Stimulated activated CD8-positive, alpha-beta memory T cell treated with anti-CD3 and anti-CD28 coated beads, Interleukin-4, amount 100 ng/mL, for 48 hours (primary cell): Measurements from ENCODE around the gene TTC16.
"Not testable (repeated sequence)": the region's sequence is repeated elsewhere in the genome, so short reads cannot be mapped to it uniquely, and the experiment has no call there.

Experiments
- DNase-seq: peaks from one replicate; pipeline ENCODE4 v3.0.0-alpha.2; 2020

Gene TTC16

DNA sequence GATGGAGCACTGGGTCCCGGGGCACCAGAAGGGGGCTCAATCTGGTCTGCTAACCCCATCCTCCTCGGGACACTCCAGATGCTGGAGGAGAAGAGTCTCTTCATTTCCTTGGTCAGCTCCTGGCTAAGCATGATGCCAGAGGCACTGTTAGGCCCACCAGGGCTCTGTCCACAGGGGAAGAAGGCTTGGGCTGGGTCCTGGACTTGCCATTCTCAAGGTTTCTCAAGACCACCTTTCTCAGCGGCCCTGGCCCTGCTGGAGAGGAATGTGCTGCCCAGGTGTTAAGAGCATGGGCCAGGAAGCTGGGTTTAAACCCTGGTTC, 54.7 kb downstream of the TTC16 start:
- no peak for DNase-seq

DNA sequence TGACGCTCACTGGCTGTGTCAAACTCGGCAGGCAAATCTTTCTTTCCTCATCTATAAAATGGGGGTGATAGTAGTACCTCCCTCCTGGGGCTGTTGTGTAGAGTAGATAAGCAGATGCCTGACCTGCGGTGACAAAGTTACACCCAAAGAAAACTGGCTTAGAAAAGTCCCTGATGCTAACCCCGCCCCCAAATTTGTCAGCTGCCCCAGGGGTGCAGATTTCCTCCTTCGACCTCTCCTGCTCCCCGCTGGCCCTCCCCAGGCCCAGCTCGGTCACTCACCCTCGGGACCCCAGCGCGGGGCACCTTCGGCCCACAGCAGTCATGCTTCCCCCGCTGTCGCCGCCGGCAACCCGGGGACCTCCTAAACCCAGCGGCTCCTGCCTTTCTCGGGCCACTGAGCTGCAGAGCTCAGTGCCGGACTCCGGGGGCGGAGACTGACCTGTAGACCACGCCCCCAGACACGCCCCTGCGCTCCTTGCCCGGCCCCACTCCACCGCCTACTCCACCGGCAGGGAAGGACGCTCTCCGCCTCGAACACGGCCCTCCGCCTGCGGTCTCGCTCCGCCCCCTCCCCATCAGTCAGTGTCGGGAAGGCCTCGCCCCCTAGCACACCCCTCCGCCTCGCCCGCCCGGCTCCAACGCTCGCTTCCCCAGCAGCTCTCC, 55.2 kb downstream of the TTC16 start:
- peak; percentile 98 for DNase-seq

DNA sequence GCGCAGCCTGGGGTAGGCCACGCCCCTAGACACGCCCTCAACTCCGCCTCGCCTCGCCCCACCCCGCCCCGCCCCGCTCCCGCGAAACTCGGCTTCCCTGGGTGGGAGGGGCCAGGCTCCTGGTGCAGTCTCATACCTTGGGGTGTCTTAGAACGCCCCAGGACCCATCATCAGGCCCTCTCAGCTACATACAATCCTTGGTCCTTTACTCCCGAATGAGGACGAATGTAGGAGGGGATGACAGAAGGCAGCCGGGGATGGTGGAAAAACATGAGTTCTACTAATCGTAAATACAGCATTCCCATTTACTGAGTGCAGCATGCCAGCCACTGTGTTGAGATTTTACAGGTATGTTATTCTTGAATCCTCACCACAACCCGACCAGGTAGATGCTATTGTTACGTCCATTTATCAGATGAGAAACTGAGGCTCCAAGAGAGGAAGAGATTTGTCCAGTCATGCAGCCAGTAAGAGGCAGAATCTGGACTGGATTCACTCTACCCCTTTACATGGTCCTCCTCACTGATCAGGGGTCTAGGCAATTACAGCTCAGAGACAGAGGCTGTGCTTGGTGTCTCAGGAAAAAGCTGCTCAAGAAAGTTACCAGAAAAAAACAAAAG, 55.8 kb downstream of the TTC16 start:
- DNase-seq, result no peak

DNA sequence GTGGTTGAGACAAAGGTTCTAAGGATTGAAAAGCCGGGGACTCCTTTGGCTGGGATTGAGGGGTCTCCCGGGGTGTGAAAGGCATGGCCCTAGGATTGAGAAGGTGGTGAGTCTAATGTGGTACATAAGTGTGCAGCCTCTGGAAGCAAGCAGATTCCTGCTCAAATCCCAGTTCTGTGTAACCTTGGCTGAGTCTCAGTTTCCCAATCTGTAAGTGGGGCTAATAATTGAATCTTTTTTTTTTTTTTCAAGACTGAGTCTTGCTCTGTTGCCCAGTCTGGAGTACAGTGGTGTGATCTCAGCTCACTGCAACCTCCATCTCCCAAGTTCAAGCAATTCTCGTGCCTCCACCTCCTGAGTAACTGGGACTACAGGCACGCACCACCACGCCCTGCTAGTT, 56.7 kb downstream of the TTC16 start:
- no peak for DNase-seq

DNA sequence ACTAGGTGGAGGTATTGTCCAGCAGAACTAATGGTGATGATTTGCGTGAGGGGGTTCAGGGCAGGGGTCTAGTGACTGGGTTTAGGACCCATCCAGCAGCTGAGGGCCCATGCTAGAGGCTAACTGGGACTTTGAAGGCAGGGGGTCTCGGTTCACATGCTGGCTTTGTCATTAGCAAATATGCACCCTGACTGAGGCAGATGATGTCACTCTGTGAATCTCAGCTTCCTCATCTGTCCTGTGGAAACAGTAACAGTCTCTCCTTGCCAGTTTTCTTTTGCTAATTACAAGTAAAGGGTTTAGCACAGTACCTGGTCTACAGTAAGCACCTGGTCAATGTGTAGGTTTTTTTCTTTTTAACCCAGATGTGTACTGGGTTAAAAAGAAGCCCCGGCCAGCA, 57.4 kb downstream of the TTC16 start:
- DNase-seq, result no peak

DNA sequence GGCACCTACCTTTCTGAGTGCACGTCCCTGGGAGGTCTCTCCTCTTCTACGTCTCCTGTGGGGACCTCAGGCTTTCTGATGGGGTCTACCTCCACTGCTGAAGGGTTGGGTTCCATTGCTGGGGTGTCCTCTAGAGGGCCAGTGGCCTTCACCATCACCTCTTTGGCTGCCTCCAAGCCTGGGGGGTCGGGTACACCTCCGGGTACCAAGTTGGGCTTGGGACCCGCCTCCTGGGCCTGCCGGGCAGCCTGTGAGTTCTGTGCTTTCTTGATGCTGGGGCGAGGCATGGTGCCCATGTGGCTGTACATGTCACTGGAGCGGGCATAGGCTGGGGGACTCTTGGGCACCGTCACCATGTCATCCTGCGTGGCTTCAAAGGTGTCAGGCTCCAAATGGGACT, 58.1 kb downstream of the TTC16 start:
- DNase-seq, result no peak

DNA sequence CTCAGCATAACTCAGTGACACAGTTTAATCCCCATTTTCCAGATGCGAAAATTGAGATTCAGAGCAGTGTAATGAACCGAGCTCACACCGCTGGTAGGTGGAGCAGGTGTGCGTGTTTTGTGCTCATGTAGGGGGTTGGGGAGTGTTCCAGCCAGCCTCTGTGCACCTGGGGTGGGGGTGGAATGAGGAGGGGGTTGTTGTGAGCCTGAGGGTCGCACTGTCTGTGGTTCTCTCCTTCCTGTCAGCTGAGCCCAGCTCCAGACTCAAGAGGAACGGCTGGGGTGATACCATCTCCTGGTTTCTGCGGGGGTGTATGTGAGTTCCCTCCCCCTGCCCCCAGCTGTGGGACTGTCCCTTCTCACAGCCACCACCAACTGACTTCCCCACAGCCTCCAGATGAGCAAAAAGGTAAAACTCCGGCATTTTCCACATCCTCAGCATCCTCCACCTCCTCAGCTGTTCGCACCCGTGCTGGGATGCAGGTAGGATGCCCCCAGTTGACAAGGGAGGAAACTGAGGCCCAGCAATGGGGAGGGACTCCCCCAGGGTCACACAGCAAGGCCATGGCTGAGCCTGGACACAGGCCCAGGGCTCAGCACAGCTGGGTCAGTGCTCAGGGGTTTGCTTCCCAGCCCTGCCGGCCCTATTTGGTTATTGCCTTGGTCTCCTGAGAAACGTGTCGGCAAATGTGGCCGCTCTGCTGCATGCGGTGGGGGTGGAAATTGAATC, 60.5 kb downstream of the TTC16 start:
- peak; percentile 79 for DNase-seq

DNA sequence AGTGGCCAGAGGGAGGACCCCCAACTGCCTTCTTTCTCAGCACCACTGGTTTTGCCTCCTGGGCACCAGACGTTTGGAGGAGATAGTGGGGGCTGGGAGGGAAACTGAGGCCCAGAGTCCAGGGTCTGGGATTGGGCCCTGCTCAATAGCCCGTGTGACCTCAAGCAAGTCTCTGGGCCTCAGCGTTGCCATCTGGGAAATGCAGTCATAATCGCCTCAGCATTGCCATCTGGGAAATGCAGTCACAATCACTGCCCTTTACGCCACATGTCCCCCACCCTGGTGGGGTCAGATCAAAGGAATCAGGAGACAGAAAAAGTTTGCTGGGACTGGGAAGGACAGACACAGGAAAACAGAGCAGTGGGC, 61.0 kb downstream of the TTC16 start:
- peak; percentile 50 for DNase-seq

DNA sequence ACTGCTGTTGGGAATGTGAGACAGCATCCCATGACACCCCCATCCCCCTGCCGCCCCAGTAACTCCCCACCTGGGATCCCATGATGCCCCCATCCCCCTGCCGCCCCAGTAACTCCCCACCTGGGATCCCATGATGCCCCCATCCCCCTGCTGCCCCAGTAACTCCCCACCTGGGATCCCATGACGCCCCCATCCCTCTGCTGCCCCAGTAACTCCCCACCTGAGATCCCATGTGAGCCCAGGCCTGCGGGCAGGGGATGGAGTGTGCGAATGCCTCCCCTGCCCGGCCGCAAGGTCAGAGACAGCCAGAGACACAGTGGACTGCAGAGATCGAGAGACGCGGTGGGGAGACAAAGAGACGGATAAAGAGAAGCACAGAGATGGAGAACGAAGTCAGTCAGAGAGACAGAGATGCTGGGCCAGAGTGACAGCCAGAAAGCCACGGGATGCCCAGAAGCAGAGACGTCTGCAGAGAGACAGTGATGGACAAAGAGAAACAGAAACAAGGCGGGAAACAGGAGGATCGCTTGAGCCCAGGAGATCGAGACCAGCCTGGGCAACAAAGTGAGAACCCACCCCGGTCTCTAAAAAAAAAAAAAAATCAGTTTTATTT, 61.6 kb downstream of the TTC16 start:
- DNase-seq, result peak; percentile 45

DNA sequence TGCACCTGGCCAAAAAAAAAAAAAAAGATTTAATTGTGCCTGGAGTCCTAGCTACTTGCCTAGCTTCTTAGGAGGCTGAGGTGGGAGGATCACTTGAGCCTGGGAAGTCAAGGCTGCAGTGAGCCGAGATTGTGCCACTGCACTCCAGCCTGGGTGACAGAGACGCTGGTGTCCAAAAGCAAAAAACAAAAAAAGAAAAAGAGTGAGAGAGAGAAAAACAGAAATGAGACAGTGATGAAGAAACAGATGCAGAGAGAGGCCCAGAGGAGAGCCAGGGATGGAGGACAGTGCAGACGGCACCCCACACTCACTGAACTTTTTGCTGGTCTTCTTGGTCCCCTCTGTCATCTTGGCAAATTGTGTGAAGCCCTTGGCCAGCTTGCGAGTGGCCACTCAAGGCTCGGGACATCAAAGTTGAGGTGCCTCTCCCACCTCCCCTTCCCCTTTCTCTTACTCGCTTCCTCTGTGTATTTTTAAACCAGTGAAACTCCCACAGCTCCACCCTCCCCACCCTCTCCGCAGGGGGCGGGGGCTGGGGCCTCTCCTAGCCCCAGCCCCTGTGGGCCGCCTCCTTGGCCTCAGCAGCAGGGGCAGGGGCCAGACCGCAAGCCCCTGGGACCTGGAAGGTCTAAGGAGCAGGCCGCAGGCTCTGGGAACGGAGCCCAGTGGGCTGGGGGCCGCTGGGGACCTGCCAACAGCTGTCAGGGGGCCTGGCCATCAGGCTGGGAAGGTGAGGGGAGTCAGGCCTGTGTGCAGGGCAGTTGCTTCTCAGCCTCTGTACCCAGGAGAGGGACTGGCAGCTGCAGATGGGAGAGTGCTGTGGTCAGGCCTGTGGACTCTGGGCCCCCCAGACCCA, 62.6 kb downstream of the TTC16 start, which contains the start of gene SH2D3C:
Gene SH2D3C (minus strand): TSS at position 387 of the 856 bp plus-strand sequence. CDS start 39 bp downstream, at position 348.
- peak; percentile 71 for DNase-seq

DNA sequence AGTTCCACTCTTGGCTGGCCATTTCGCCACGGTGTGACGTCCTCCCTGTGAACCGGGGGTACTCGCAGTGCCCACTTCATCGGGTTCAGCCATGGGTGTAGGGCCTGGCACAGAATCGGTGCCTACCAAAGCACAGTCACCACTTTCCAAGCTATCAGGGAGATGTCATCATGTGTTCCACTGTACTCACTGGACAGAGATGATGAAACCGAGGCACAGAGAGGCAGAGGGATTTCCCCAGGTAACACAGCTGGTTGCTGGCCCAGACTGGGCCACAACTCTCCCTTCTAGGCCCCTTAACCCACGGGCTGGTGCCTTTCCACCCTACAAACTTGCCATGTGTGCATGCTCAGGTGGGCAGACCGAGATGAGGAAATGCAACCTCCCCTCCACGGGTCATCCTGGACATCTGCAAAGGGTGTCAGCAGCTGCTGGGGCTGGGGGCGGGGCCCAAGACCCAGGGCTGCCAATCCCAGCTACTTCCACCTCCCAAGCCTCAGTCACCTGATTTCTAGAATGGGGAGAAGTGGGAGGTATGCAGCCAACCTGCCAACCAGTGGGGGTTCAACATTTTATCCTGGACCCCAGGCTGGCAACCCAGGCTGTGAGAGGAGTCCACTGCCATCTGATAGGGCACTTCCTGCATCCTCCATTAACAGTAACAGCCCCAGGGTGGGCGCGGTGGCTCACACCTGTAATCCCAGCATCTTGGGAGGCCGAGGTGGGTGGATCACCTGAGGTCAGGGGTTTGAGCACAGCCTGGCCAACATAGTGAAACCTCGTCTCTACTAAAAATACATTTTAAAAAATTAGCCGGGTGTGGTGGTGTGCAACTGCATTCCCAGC, 63.5 kb downstream of the TTC16 start:
- peak; percentile 74 for DNase-seq

DNA sequence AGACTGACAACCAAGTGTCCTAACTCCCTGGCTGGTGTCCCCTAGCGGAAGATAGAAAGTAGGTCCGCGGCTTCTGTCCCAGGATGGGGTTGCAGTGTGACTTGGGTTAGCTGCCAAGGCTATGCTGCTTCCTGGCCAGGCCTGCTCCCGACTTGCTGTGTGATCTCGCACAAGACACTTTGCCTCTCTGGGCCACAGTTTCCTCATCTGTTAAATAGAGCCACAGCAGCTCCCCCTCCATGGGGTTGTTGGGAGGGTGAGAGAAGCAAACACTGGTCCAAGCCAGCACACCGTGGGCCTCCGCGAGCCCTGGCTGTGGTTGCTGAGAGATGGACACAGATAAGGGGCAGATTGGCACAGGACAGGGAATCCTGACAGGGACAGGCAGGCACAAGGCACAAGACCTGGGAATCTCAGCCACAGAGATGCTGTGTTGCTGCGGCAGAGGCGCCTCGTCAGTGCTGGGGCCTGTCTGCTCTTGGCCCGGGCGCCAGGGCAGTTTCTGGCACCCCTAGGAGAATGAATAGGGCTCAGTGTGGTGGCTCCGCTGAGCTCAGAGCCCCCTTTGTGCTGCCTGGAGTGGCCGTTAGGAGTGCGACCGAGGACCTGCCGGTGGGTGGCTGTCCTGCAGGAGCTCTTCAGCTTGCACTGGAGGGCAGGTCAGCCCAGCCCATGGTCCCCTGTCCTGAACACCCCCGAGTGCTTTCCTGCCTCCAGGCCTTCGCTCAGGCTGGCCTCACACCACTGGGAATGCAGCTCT, 64.4 kb downstream of the TTC16 start:
- DNase-seq, result no peak

DNA sequence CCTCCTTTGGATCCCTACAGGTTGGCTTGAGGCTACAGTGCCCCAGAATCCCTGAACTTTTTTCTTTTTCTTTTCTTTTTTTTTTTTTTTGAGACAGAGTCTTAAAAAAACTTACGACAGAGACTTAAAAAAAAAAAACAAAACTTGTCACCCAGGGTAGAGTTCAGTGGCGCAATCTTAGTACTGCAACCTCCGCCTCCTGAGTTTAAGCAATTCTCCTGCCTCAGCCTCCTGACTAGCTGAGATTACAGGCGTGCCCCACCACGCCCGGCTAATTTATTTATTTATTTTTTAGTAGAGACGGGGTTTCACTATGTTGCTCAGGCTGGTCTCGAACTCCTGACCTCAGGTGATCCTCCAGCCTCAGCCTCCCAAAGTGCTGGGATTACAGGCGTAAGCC, 65.0 kb downstream of the TTC16 start:
- DNase-seq, result not testable (repeated sequence)
